Daoy (cell line): Measurements from ENCODE around the gene CHPF. TPM values are rescaled to one million over a fixed set of nuclear protein-coding genes. Genes with fewer than 3 reads are reported as not detected.
A peak's percentile ranks its signal among the peaks of the same experiment; 100 is the strongest.

ENCODE experiments used
- DNase-seq: peaks from one replicate; pipeline ENCODE4 v3.0.0-alpha.2; 2015; ENCODE audit warnings: low read depth
- total RNA-seq: library from RNA; depleted of rRNA; stranded (reverse); fragments of >200 nt; shearing (Covaris generic); gene quantifications from 2 replicates; pipeline ENCODE4 v1.2.3, GENCODE V29; 2014

CHPF gene
- total RNA-seq, 1 experiment from 2014 or later: 51.1 TPM

DNA sequence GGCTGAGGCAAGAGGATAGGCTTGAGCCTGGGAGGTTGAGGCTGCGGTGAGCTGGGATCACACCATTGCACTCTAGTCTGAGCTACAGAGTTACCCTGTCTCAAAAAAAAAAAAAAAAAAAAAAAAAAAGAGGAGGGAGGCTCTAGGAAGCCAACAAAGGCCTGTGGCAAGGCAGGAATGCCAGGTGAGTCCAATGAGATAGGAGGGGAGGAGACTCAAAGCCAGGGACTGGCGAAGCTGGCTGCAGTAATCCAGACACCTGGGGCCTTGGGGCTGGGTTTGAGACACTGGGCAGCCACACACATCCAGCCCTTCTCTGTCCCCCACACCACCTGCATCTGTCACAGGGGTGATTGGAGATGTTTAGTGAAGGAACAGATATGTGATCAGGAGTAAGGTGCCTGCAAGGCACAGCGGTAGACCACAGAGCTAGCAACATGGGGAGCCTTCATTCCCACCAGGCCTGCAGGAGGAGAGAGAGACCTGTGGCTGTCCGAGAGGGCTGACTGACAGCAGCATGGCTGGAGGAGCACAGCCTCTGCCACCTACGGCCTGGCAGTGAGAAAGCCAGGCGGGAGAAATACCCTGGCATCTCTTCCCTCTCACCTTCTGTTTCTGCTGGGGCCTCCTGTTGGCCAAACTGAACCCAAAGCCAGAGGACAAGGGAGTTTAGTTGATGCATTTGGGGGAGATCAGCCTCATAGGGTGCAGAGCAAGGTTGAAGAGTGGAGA lies 9.5 kb downstream of the CHPF start:
- DNase-seq: no peak

DNA sequence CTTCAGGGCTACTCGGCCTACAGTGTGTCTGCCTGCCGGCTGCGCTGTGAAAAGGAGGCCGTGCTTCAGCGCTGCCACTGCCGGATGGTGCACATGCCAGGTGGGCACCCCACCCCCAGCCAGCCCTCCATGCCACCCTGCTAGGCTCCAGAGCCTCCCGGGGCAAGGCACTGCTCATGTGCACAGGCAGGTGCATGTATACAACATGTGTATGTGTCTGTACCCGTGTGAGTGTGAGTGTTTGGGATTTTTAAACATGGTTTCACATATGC lies 11.3 kb downstream of the CHPF start:
- no peak for DNase-seq

DNA sequence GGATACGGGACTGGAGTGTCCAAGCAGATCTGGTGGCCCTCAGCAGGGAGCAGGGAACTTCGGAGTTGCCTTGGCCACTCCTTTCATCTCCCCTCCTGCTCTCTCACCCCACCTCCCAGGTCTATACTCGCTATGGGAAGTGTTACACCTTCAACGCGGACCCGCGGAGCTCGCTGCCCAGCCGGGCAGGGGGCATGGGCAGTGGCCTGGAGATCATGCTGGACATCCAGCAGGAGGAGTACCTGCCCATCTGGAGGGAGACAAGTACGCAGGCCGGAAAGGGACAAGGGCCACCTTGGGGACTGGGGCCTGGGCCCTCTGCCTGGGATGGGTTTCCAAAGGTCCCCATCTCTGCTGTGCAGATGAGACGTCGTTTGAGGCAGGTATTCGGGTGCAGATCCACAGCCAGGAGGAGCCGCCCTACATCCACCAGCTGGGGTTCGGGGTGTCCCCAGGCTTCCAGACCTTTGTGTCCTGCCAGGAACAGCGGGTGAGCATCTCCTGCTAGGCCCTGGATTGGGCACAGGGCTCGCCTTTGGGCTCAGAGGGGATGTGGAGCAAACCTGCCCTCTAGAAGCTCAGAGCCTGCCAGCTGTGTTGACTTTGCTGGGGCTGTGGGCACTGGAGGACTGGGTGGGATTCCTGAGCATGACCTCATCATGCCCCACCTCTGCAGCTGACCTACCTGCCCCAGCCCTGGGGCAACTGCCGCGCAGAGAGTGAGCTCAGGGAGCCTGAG lies 11.8 kb downstream of the CHPF start:
- no peak for DNase-seq

DNA sequence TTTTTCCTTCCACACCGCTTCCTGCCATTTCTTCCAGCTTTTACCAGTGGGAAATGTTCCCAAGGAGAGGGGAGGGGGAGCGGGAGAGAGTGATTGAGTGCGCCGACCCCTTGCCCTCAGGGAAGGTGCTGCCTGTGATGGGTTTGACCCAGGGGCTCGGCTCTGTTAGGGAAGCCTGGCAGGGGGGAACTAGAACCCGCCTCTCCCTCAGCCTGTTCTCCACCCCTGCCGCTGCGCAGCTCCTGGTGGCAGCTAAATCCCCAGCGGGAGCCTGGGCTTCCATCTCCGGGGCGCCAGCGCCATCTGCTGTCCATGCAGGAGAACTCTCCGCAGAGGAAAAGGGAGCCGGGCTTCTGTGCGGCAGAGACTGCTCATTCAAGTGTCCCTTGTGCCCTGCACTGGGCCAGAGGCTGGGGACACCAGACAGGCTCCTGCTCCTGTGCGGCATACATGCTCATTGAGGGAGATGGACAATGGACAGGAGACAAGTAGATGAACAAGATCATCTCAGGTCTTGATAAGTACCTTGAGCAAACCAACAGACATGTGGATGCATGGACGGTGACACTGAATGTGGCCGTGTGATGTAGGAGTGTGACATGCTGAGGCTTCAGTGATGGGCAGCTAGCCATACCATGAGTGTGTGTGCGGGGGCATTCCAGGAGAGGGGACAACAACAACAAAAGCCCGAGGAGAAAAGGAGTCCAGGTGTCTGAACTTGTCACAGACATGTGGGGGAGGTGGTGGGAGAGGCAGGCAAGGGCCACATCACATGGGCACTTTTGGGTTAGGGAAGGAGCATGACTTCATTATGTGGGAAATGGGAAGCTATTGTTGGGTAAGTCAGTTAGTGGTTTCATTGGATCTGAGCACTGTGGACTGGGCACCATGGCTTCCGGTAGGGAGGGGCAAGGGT lies 13.3 kb downstream of the CHPF start:
- DNase-seq: peak; percentile 87

DNA sequence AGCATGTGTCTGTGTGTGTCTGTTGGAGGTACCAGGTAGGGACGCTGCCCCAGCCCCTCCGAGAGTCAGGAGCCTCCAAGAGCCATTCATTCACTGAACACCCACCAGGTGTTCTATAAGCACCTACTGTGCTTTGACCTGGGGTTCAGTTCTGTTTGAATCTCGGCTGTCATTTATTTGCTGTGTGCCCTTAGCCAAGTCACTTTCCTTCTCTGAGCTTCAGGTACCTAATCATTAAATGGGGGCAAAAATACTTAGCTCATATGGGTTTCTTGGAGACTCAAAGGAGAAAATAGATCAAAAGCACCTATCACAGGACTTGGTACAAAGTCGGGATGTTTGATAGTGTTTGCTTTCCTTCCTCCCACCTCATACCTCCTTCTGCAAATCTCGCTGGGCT lies 16.1 kb downstream of the CHPF start:
- DNase-seq: no peak

DNA sequence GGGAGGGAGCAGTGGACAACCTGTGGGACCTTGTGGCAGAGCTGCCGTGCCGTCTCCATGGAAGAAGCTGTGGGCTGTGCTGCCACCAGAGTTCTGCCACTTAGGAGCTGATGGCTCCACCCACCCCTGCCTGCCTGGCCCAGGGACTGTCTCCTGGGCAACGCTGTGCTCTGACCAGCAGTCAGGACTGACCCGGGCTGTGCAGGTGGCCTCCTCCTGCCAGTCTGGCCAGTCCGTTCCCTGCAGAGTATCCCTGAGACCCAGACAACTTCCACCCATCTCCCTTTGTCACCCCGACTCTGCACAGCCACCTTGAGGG lies 16.6 kb downstream of the CHPF start:
- DNase-seq: no peak

DNA sequence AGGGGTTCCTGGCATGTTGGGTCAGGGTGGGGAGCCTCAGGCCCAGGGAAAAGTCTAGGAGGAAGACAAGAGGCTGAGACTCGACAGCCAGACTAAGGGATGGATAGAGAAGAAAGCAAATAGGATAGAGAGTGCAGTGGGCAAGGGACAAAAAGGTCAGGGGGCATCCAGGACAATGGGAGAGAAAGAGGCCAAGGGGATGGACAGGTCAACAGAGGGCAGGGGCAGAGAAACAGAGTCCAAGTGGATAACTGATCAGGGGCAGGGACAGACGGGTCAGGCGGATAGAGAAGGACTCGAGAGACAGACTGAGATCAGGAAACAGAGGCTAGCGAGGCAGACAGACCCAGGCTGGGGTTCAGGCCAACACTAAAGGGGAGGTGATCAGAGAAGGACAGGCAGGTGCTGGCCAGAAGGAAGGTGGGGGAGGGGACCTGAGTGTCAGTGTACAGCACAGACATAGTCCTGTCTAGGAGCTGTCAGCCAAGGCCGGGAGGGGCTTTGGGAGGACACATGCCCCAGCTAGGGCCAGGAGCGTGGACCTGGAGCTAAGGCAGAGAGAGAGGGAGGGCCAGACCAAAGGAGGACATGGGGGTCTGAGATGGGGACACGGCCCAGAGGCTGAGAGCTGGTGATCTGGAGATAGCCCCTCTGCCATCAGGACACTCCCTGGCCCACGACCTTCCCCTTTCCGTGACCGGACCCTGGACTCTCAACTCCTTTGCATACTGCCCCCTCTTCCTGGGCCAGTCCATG lies 17.1 kb downstream of the CHPF start:
- DNase-seq: no peak

DNA sequence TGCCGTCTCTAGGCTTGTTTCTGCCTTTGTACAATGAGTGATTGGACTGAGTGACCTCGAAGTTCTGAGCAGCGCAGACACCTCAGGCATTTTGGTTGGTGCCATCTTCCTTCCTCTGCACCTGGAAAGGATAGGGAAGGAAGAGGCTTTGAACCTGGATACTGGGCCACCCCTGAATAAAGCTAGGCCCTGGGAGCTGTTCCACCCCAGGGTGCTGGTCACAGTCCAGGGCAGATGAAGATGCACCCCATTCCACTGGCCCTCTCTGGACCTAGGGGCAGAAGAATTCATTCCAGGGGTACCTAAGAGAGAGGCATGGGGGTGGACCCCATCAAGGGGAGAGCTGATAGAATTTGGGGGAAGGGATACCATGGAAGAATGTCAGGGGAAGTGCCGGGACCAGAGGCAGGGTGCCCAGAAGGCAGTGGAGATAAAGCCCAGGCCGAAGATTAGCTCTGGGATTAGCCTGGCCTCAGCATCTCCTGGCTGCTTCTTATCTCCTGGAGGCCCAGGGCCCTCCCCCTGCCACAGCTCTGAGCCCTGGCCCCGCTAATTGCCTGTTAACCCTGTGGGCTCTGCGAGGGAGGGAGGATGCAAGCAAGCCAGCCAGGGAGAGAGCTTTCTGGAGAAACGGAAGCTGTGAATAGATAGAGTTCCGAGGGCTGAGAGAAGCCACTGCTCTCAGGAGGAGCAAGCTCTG lies 17.9 kb downstream of the CHPF start:
- no peak for DNase-seq

DNA sequence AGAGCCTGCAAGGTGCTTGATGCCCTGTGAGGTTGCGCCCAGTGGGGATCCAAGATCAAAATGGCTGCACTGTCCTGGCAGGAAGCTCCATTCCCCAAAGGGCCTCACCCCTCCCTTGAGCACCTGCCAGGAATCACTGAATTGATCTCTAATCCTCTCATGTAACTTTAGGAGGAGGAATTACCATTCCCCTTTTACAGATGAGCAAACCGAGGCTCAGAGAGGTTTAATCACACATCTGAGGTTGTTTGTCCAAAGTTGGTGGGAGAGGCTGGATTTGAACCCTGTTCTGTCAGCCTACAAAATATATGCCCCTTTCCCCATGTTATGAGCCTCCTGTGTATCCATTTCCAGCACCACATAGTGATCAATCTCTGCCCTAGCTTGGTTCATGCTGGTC lies 18.8 kb downstream of the CHPF start:
- DNase-seq: no peak

DNA sequence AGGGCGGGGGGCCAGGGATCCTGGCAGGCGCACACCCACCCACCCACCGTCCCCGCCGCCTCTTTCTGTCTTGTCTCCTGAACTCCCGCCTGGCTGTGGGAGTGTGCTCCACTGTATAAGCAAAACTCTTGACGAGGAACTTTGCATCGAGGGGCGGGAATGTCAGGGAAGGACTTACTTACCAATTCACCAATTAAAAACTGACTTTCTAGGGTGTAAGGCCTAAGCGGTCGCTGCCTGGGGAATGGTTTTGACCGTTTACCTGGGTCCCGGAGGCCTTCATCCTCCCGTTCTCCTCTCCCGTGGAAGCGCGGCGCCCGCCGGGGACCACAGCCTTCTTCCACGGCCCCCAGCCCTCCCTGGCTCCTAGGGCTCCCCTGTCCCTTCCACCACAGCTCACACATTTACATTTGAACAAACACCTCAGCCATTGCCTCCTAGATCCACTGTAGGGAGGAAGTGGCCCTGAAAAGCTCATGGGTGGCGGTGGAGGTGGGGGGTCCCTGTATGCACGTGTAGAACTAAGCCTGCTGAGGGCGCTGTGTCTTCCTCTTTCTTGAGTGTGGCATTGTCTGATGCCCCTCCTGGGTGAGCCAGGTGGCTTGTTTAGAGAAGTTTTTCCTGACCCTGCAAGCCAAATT lies 20.5 kb downstream of the CHPF start:
- no peak for DNase-seq

DNA sequence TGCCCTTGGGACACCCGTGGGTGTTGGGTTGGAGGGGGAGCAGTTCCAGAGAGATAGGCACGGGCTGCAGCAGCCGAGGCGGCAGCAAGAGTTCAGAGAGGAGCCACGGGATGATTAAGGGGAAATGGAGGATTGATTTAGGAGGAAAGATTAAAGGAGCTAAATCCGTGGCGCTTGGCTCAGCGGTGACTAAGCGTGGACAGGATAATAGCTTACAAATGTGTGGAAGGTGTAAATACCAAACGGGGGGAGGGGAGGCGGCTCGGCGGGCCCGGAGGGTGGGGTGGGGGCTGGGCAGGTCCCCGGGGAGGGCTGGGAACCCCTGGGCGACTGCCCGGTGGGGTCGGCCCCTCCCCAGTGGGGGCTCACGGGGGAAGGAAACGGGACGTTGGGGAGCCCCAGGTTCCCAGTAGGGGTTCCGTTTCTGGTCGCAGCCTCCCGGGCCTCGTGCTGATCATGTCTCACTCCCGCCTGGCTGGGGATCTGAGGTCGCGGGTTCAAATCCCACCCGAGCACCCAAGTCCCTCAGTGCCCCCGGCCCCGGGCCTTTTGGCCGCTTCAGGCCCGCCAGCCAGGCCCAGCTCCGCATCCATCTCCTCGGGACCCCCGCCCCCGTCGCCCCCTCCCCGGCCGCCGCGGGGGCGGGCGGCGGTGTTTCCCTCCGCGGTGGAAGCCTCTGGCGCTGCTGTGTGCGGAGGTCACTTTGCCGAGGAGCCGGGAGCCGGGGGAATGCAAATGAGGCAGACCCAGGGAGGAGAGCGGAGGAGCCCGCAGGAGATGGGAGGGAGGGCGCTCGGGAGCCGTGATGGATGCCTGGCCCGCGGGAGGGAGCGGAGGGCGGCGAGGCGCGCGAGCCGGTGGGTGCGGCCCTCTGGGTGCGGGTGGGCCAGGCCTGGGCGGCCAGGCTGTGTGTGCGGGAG lies 21.2 kb downstream of the CHPF start:
- DNase-seq: peak; percentile 81

DNA sequence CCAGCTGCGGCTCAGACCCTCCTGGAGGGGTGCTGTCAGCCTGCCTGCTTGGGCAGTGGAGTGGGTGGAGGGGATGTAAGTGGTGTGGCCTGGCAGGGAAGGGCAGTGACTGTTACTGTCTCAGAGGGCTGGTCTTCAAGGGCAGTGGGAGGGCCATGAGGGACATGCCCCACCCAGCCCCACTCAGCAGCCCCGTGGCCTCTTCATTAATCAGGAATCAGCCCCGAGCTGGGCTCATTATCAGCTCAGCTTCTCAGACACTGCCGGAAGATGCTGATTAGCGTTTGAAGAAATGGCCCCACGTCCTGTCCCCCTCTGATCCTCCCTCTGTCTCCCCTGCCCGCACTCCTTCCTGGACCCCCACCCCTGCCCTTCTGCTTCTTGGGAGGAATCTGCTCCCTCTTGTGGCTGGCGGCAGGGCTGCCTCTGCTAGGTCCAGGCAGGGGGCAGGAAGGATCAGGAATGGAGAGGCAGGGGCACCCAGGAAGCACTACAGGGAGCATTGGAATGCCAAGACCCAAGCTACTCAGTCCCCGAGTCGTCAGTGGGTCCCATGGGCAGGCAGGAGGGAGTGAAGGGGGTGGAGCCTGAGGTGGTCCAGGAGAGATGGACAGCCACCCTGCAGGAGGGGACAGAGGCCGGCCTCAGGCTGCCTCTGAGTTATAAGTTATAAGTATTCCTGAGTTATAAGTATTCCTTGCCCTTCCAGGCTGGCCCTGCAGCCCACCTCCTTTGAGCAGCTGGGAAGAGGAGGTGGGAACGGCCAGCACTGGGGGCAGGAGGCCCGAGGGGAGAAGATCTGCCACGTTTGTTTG lies 22.3 kb downstream of the CHPF start:
- DNase-seq: peak; percentile 59

DNA sequence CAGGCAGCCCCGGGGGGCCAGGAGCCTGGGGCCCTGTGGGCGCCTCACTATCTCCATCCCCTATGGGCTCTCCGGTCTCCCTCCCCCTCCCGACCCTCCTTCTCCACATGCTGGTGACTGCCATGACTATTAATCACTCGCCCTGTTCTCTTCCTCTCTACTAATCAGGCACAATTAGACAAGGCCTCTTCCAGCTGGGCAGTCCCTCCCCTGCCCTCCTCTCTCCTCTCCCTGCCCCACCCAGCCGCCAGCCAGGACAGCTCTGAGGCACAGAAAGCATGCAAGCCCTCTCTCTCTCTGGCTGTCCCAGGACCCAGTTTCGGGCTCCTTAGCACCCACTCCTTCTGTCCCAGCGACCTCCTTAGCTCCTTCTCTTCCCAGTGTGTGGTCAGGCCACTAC lies 23.5 kb downstream of the CHPF start:
- no peak for DNase-seq

DNA sequence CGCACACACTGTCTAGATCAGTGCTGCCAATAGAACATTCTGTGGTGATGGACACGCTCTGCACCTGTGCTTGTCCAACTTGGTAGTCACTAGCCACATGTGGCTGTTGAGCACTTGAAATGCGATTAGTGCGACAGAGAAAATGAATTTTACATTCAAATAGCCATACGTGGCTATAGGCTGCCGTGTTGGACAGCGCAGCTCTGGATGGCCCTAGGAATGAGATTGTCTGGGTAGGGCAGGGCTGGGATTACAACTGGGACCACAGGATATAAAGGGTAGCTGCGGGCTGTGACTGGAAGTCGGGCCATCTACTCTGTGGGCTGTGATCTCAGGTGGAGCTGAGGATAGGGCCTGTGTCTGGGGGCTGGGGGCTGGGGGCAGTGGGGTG lies 24.1 kb downstream of the CHPF start:
- DNase-seq: no peak

DNA sequence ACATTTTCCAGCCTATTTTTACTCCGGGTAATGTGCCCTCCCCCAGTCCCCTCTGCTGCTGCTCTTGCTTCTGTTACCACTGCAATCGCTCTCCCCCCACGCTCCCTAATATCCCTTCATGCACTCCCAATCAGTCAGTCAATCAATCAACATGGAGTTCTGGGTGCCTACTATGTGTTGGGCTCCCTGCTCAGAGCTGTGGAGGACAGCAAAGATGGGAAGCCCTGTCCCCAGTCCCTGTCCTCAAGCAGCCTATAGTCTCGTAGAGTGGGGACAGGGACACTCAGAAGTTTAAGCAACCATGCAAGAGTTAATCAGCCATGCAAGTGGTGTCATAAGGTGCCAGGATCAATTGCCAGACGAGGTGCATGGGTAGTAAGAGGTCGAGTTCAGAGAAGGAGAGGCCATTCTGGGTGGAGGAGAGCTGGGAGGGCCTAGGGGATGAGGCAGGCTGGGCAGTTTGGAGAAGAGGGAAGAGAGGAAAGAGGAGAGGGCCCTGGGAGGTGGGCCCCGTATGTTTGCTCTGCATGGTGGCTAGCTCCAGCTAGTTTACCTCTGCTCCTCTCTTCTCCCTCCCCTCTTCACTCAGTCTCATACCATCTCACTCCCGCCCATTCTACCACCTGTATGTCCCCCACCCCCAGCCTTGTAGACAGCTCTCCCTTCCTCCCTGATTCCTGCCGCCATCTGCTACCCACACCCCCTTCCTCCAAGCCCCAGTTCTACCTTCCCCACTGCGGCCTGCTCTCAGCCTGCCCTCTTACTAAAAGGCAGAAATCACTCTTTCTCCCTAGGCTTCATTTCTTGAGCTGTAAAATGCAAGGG lies 25.4 kb downstream of the CHPF start:
- DNase-seq: no peak

DNA sequence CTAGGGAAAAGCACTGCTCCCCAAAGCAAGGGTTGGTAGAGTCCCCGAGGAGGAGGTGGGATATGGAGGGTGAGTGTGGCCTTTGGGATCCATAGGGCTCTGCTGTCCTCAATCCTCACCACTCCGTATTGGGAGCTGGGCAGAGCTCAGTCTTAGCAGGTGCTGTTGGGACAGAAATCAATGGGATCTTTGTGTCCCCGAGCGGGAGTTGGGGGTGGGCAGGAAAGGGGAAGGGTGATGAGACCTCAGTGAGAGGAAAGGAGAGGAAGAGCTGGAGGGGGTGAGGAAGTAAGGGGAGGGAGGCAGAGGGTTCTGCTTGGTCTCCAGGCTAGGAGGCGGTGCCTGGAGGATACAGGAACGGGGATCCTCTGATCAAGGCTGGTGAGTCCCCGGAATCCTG lies 26.7 kb downstream of the CHPF start:
- DNase-seq: no peak

DNA sequence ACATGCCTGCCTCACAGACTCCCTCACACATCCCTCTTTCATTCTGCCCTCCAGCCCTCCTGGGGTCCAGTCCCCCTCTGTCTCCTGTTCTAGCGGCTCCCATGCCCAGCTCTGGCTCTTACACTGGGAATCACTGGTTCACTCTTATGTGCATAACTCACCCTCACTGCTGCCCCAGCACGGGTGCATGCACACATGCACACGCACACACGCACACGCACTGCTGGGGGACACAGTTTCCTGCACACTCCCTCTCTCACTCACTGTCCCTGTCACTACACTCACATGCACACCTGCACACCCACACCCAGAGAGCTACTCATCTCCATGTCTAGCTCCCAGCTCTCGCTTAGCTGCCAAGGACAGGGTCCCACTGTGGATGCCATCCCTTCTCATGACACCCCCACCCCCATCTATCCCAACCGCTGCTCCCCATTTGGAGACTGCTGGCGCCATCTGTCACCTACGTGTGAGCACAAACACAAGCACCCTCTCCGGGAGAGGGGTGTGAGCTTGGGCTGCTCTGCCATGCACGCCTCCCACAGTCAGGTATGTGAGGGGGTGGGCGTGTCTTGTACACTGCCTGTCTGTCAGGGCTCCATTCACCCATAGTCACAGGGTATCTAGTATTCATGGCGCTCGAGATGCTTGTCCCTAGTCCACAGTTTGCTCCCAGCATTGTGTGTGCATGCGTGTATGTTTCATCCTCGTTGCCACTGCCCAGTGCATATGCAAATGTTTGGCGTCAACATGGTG lies 27.6 kb downstream of the CHPF start:
- DNase-seq: no peak
